Activated effector memory CD4-positive, alpha-beta T cell treated with Interleukin-2 at 50 U/mL for 16 hours (primary cell): Measurements from ENCODE around the gene FOXP1.
A peak's percentile ranks its signal among the peaks of the same experiment; 100 is the strongest.
"Not testable (repeated sequence)": the region's sequence is repeated elsewhere in the genome, so short reads cannot be mapped to it uniquely, and the experiment has no call there.

ENCODE experiments used
- DNase-seq: peaks from one replicate; pipeline ENCODE4 v3.0.0-alpha.2; 2020

Gene FOXP1

GRCh38 chr3:71526448-71526847, 57.1 kb downstream of the FOXP1 start:
- not testable (repeated sequence) for DNase-seq

- no peak for DNase-seq
Measured at GRCh38 chr3:71525391-71525790, 58.1 kb downstream of the FOXP1 start.

GRCh38 chr3:71524672-71525071, 58.9 kb downstream of the FOXP1 start:
- DNase-seq: no peak

- no peak for DNase-seq
Measured at GRCh38 chr3:71523628-71524027, 59.9 kb downstream of the FOXP1 start.

- DNase-seq: no peak
Measured at GRCh38 chr3:71521940-71522876, 61.3 kb downstream of the FOXP1 start.

- no peak for DNase-seq
Measured at GRCh38 chr3:71521021-71521352, 62.5 kb downstream of the FOXP1 start.

GRCh38 chr3:71520161-71521020, 63.1 kb downstream of the FOXP1 start:
- DNase-seq: no peak

GRCh38 chr3:71518089-71518488, 65.4 kb downstream of the FOXP1 start:
- DNase-seq: no peak

- no peak for DNase-seq
Measured at GRCh38 chr3:71517271-71517791, 66.2 kb downstream of the FOXP1 start.

- DNase-seq: no peak
Measured at GRCh38 chr3:71515636-71516365, 67.7 kb downstream of the FOXP1 start.

GRCh38 chr3:71514621-71515020, 68.9 kb downstream of the FOXP1 start:
- DNase-seq: no peak

GRCh38 chr3:71513515-71513914, 70.0 kb downstream of the FOXP1 start:
- no peak for DNase-seq

- DNase-seq: no peak
Measured at GRCh38 chr3:71513081-71513480, 70.4 kb downstream of the FOXP1 start.

GRCh38 chr3:71512544-71512943, 71.0 kb downstream of the FOXP1 start:
- DNase-seq: no peak

GRCh38 chr3:71512000-71512399, 71.5 kb downstream of the FOXP1 start:
- peak; percentile 12 for DNase-seq

- no peak for DNase-seq
Measured at GRCh38 chr3:71511446-71511845, 72.1 kb downstream of the FOXP1 start.

GRCh38 chr3:71511037-71511436, 72.5 kb downstream of the FOXP1 start:
- no peak for DNase-seq

GRCh38 chr3:71510510-71510909, 73.0 kb downstream of the FOXP1 start:
- DNase-seq: no peak

GRCh38 chr3:71509066-71509465, 74.5 kb downstream of the FOXP1 start:
- no peak for DNase-seq

GRCh38 chr3:71505767-71506350, 77.7 kb downstream of the FOXP1 start:
- no peak for DNase-seq

- DNase-seq: no peak
Measured at GRCh38 chr3:71504250-71505036, 79.1 kb downstream of the FOXP1 start.
